Medulla oblongata (tissue), 1 donor: ENCODE measurements around the gene GDF2.

Source experiments
- DNase-seq: peaks from one replicate; pipeline ENCODE4 v3.0.0-alpha.2; 2015; ENCODE audit errors: extremely low spot score

Gene GDF2

GRCh38 chr10:47368431-47369180 is 46.4 kb downstream of the GDF2 start:
- no peak for DNase-seq

GRCh38 chr10:47369251-47369894 is 47.1 kb downstream of the GDF2 start:
- no peak for DNase-seq

GRCh38 chr10:47370015-47370767 is 47.9 kb downstream of the GDF2 start:
- DNase-seq, result no peak

GRCh38 chr10:47370878-47371277 is 48.6 kb downstream of the GDF2 start:
- DNase-seq, result no peak

- DNase-seq, result no peak
Observed at GRCh38 chr10:47371629-47372485, 49.6 kb downstream of the GDF2 start.

GRCh38 chr10:47372726-47373125 is 50.5 kb downstream of the GDF2 start:
- DNase-seq, result no peak

GRCh38 chr10:47374611-47375536 is 52.6 kb downstream of the GDF2 start:
- no peak for DNase-seq

GRCh38 chr10:47376522-47377220 is 54.4 kb downstream of the GDF2 start:
- no peak for DNase-seq
